HEK293 (cell line): Measurements from ENCODE around the gene NUSAP1.

ENCODE experiments used
- GLI4 ChIP-seq: fragments of 450-650 bp; formaldehyde crosslinking; IDR thresholded peaks from 2 replicates; pipeline ENCODE4 v1.5.1; 2016; ENCODE audit warnings: missing biosample characterization, missing genetic modification characterization
- GLIS1 ChIP-seq: fragments of 450-650 bp; formaldehyde crosslinking; IDR thresholded peaks from 2 replicates; pipeline ENCODE4 v1.5.1; 2016; ENCODE audit warnings: missing biosample characterization, missing genetic modification characterization
- GLIS2 ChIP-seq: fragments of 450-650 bp; formaldehyde crosslinking; IDR thresholded peaks from 2 replicates; pipeline ENCODE4 v1.5.1; 2016; ENCODE audit warnings: missing biosample characterization, missing genetic modification characterization
- KLF8 ChIP-seq: fragments of 450-650 bp; formaldehyde crosslinking; IDR thresholded peaks from 2 replicates; pipeline ENCODE4 v1.5.1; 2016; ENCODE audit warnings: missing biosample characterization, missing genetic modification characterization
- PRDM1 ChIP-seq: fragments of 450-650 bp; formaldehyde crosslinking; IDR thresholded peaks from 2 replicates; pipeline ENCODE4; 2016; ENCODE audit warnings: missing biosample characterization, missing genetic modification characterization
- PRDM10 ChIP-seq: fragments of 450-650 bp; formaldehyde crosslinking; IDR thresholded peaks from 2 replicates; pipeline ENCODE4 v1.5.1; 2016; ENCODE audit warnings: missing biosample characterization, missing genetic modification characterization
- RBAK ChIP-seq: fragments of 450-650 bp; formaldehyde crosslinking; IDR thresholded peaks from 2 replicates; pipeline ENCODE4 v1.5.1; 2016; ENCODE audit warnings: missing biosample characterization, missing genetic modification characterization
- REPIN1 ChIP-seq: fragments of 450-650 bp; formaldehyde crosslinking; IDR thresholded peaks from 2 replicates; pipeline ENCODE4 v1.5.1; 2017; ENCODE audit warnings: missing biosample characterization, missing genetic modification characterization, low read depth
- SCRT1 ChIP-seq: fragments of 450-650 bp; formaldehyde crosslinking; IDR thresholded peaks from 2 replicates; pipeline ENCODE4 v1.5.1; 2016; ENCODE audit warnings: missing biosample characterization, missing genetic modification characterization, borderline replicate concordance
- SP2 ChIP-seq: fragments of 450-650 bp; formaldehyde crosslinking; IDR thresholded peaks from 2 replicates; pipeline ENCODE4 v1.5.1; 2016; ENCODE audit warnings: missing biosample characterization, missing genetic modification characterization
- ZBTB17 ChIP-seq: fragments of 450-650 bp; formaldehyde crosslinking; IDR thresholded peaks from 2 replicates; pipeline ENCODE4 v1.5.1; 2016; ENCODE audit warnings: missing biosample characterization, missing genetic modification characterization
- ZEB2 ChIP-seq: fragments of 450-650 bp; formaldehyde crosslinking; IDR thresholded peaks from 2 replicates; pipeline ENCODE4 v1.5.1; 2016; ENCODE audit warnings: missing biosample characterization, missing genetic modification characterization
- ZFP69B ChIP-seq: fragments of 450-650 bp; formaldehyde crosslinking; IDR thresholded peaks from 2 replicates; pipeline ENCODE4 v1.5.1; 2016; ENCODE audit warnings: missing biosample characterization, missing genetic modification characterization
- ZNF112 ChIP-seq: fragments of 450-650 bp; formaldehyde crosslinking; IDR thresholded peaks from 2 replicates; pipeline ENCODE4 v1.5.0; 2017; ENCODE audit warnings: missing biosample characterization, missing genetic modification characterization
- ZNF140 ChIP-seq: fragments of 450-650 bp; formaldehyde crosslinking; IDR thresholded peaks from 2 replicates; pipeline ENCODE4 v1.5.1; 2016; ENCODE audit warnings: missing biosample characterization, missing genetic modification characterization
- ZNF16 ChIP-seq: fragments of 450-650 bp; formaldehyde crosslinking; IDR thresholded peaks from 2 replicates; pipeline ENCODE4 v1.5.1; 2016; ENCODE audit warnings: low read depth, missing biosample characterization, missing genetic modification characterization
- ZNF24 ChIP-seq: fragments of 450-650 bp; formaldehyde crosslinking; IDR thresholded peaks from 2 replicates; pipeline ENCODE4 v1.5.1; 2016; ENCODE audit warnings: missing biosample characterization, missing genetic modification characterization
- ZNF292 ChIP-seq: fragments of 450-650 bp; formaldehyde crosslinking; IDR thresholded peaks from 2 replicates; pipeline ENCODE4 v1.5.1; 2016; ENCODE audit warnings: low read depth, missing biosample characterization, missing genetic modification characterization, borderline replicate concordance
- ZNF311 ChIP-seq: fragments of 450-650 bp; formaldehyde crosslinking; IDR thresholded peaks from 2 replicates; pipeline ENCODE4 v1.5.1; 2017; ENCODE audit warnings: missing biosample characterization, missing genetic modification characterization, borderline replicate concordance
- ZNF426 ChIP-seq: fragments of 450-650 bp; formaldehyde crosslinking; IDR thresholded peaks from 2 replicates; pipeline ENCODE4 v1.5.1; 2017; ENCODE audit warnings: missing biosample characterization, missing genetic modification characterization, mild to moderate bottlenecking, inconsistent platforms, moderate library complexity
- ZNF530 ChIP-seq: fragments of 450-650 bp; formaldehyde crosslinking; IDR thresholded peaks from 2 replicates; pipeline ENCODE4 v1.5.1; 2016; ENCODE audit warnings: low read depth, missing biosample characterization, missing genetic modification characterization
- ZNF561 ChIP-seq: fragments of 450-650 bp; IDR thresholded peaks from 2 replicates; pipeline ENCODE4 v1.5.1; 2018; ENCODE audit warnings: missing biosample characterization, missing genetic modification characterization, borderline replicate concordance
- ZNF571 ChIP-seq: fragments of 450-650 bp; formaldehyde crosslinking; IDR thresholded peaks from 2 replicates; pipeline ENCODE4 v1.5.0; 2017; ENCODE audit warnings: missing biosample characterization, missing genetic modification characterization
- ZNF626 ChIP-seq: fragments of 450-650 bp; sonication (Bioruptor Pico); formaldehyde crosslinking; IDR thresholded peaks from 2 replicates; pipeline ENCODE4 v1.5.1; 2018; ENCODE audit warnings: missing biosample characterization, missing genetic modification characterization, inconsistent platforms
- ZNF639 ChIP-seq: fragments of 450-650 bp; formaldehyde crosslinking; IDR thresholded peaks from 2 replicates; pipeline ENCODE4 v1.5.1; 2016; ENCODE audit warnings: missing biosample characterization, missing genetic modification characterization
- TF ChIP-seq, protein P1 (sequence below): fragments of 450-650 bp; formaldehyde crosslinking; IDR thresholded peaks from 2 replicates; pipeline ENCODE4 v1.5.1; 2016; ENCODE audit warnings: missing biosample characterization, missing genetic modification characterization
- TF ChIP-seq, protein P2 (sequence below): fragments of 450-650 bp; formaldehyde crosslinking; IDR thresholded peaks from 2 replicates; pipeline ENCODE4 v1.5.1; 2016; ENCODE audit warnings: missing biosample characterization, missing genetic modification characterization
- TF ChIP-seq, protein P3 (sequence below): fragments of 450-650 bp; formaldehyde crosslinking; IDR thresholded peaks from 2 replicates; pipeline ENCODE4 v1.5.1; 2016; ENCODE audit warnings: missing biosample characterization, missing genetic modification characterization
- TF ChIP-seq, protein P4 (sequence below): fragments of 450-650 bp; formaldehyde crosslinking; IDR thresholded peaks from 2 replicates; pipeline ENCODE4 v1.5.1; 2016; ENCODE audit warnings: missing biosample characterization, missing genetic modification characterization

Gene NUSAP1

DNA sequence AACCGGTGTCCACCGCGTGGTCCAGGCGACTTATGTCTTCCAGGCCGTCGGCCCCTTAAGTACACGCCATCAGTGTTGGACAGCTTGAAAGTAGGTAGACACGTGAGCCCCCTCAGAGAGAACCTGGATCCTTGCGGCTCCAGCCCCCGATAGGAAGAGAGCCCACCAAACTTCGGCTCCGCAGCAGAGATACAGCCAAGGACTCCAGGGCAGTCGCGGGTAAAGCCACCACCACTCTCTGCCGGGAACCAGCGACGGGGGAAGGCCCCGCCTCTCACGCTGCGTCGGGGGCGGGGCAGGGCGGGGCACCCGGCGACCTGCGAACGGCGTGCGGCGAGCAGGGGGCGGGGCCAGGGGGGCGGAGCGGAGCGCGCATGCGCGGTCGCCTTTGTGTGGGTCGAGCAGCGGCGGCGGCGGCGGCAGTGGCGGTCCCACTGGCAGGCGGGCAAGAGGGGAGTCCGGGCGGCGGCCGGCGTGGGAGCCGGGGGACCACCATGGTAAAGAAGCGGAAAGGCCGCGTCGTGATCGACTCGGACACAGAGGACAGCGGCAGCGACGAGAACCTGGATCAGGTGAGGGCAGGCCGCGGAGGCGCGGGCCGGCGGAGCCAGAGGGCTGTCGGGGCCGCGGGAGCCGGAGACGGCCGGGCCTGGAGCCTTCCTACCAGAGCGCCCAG is 84.2 kb downstream of the NUSAP1 start, which contains the start of gene RTF1 (continued):
- TF ChIP-seq ZNF626 (tag by site-specific recombination): no peak
- TF ChIP-seq ZNF311: no peak
- TF ChIP-seq ZNF561 (tag by site-specific recombination): no peak
- TF ChIP-seq, protein P1, sequence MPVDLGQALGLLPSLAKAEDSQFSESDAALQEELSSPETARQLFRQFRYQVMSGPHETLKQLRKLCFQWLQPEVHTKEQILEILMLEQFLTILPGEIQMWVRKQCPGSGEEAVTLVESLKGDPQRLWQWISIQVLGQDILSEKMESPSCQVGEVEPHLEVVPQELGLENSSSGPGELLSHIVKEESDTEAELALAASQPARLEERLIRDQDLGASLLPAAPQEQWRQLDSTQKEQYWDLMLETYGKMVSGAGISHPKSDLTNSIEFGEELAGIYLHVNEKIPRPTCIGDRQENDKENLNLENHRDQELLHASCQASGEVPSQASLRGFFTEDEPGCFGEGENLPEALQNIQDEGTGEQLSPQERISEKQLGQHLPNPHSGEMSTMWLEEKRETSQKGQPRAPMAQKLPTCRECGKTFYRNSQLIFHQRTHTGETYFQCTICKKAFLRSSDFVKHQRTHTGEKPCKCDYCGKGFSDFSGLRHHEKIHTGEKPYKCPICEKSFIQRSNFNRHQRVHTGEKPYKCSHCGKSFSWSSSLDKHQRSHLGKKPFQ: no peak
- TF ChIP-seq PRDM10 (tag by site-specific recombination): peak; percentile 77
- no peak for TF ChIP-seq ZNF140 (tag by site-specific recombination)
- no peak for TF ChIP-seq ZNF426 (tag by site-specific recombination)
- no peak for TF ChIP-seq ZNF292
- TF ChIP-seq PRDM1 (tag by site-specific recombination): no peak
- TF ChIP-seq RBAK (tag by site-specific recombination): no peak
- 0 out of 2 replicates have a peak, but pooled peaks have one; percentile 23 for TF ChIP-seq REPIN1 (tag by site-specific recombination)
- TF ChIP-seq SCRT1 (tag by site-specific recombination): no peak
- peak; percentile 23; the same call in 1 of the 2 replicates for TF ChIP-seq GLIS2 (tag by site-specific recombination)
- TF ChIP-seq, protein P2, sequence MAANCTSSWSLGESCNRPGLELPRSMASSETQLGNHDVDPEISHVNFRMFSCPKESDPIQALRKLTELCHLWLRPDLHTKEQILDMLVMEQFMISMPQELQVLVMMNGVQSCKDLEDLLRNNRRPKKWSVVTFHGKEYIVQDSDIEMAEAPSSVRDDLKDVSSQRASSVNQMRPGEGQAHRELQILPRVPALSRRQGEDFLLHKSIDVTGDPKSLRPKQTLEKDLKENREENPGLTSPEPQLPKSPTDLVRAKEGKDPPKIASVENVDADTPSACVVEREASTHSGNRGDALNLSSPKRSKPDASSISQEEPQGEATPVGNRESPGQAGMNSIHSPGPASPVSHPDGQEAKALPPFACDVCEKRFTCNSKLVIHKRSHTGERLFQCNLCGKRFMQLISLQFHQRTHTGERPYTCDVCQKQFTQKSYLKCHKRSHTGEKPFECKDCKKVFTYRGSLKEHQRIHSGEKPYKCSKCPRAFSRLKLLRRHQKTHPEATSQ: no peak
- TF ChIP-seq ZNF571 (tag by site-specific recombination): no peak
- TF ChIP-seq ZFP69B: peak; percentile 47; the same call in 1 of the 2 replicates
- TF ChIP-seq ZBTB17 (tag by site-specific recombination): no peak
- no peak for TF ChIP-seq GLIS1 (tag by site-specific recombination)
- TF ChIP-seq SP2 (tag by site-specific recombination): peak; percentile 39
- TF ChIP-seq, protein P3, sequence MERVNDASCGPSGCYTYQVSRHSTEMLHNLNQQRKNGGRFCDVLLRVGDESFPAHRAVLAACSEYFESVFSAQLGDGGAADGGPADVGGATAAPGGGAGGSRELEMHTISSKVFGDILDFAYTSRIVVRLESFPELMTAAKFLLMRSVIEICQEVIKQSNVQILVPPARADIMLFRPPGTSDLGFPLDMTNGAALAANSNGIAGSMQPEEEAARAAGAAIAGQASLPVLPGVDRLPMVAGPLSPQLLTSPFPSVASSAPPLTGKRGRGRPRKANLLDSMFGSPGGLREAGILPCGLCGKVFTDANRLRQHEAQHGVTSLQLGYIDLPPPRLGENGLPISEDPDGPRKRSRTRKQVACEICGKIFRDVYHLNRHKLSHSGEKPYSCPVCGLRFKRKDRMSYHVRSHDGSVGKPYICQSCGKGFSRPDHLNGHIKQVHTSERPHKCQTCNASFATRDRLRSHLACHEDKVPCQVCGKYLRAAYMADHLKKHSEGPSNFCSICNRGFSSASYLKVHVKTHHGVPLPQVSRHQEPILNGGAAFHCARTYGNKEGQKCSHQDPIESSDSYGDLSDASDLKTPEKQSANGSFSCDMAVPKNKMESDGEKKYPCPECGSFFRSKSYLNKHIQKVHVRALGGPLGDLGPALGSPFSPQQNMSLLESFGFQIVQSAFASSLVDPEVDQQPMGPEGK (tag by site-specific recombination): no peak
- TF ChIP-seq GLI4 (tag by site-specific recombination): no peak
- no peak for TF ChIP-seq ZNF639 (tag by site-specific recombination)
- TF ChIP-seq ZNF24 (tag by site-specific recombination): no peak
- TF ChIP-seq ZNF16 (tag by site-specific recombination): no peak
- TF ChIP-seq, protein P4, sequence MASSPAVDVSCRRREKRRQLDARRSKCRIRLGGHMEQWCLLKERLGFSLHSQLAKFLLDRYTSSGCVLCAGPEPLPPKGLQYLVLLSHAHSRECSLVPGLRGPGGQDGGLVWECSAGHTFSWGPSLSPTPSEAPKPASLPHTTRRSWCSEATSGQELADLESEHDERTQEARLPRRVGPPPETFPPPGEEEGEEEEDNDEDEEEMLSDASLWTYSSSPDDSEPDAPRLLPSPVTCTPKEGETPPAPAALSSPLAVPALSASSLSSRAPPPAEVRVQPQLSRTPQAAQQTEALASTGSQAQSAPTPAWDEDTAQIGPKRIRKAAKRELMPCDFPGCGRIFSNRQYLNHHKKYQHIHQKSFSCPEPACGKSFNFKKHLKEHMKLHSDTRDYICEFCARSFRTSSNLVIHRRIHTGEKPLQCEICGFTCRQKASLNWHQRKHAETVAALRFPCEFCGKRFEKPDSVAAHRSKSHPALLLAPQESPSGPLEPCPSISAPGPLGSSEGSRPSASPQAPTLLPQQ (tag by site-specific recombination): peak; percentile 83
- TF ChIP-seq ZNF112: no peak
- TF ChIP-seq ZEB2 (tag by site-specific recombination): no peak
- TF ChIP-seq KLF8: peak; percentile 48; the same call in 1 of the 2 replicates
- TF ChIP-seq ZNF530 (tag by site-specific recombination): no peak
